RWPE2 (cell line): ENCODE data around the gene STX18.

ENCODE experiments used
- ATAC-seq: fragments of 200-7000 bp; cut with Tn5 transposase; 3 replicates; pipeline ENCODE4 v1.9.1; 2021; ENCODE audit warnings: low read depth
- DNase-seq: peaks from one replicate; pipeline ENCODE4 v3.0.0-alpha.2; 2020; ENCODE audit warnings: low spot score
- H3K27ac ChIP-seq: fragments of 450-650 bp; 2 replicates; pipeline ENCODE4 v1.5.1; 2017; ENCODE audit warnings: mild to moderate bottlenecking; ENCODE audit not compliant: poor library complexity, severe bottlenecking
- H3K27me3 ChIP-seq: fragments of 250-450 bp; sonication (Bioruptor Pico); 2 replicates; pipeline ENCODE4 v1.5.1; 2021; ENCODE audit warnings: mild to moderate bottlenecking, moderate library complexity; ENCODE audit not compliant: insufficient read depth, poor library complexity, severe bottlenecking
- H3K36me3 ChIP-seq: fragments of 250-450 bp; sonication (Bioruptor Pico); 2 replicates; pipeline ENCODE4 v1.5.1; 2020; ENCODE audit warnings: low read depth, mild to moderate bottlenecking, moderate library complexity
- H3K4me1 ChIP-seq: fragments of 250-450 bp; sonication (Bioruptor Pico); 2 replicates; pipeline ENCODE4 v1.5.1; 2021; ENCODE audit warnings: mild to moderate bottlenecking, moderate library complexity; ENCODE audit not compliant: insufficient read depth, poor library complexity, severe bottlenecking
- H3K4me3 ChIP-seq: fragments of 250-450 bp; sonication (Bioruptor Pico); 2 replicates; pipeline ENCODE4 v1.5.1; 2021; ENCODE audit warnings: mild to moderate bottlenecking, moderate library complexity; ENCODE audit not compliant: severe bottlenecking
- H3K9me3 ChIP-seq: fragments of 250-450 bp; sonication (Bioruptor Pico); 2 replicates; pipeline ENCODE4 v1.5.1; 2021; ENCODE audit warnings: mild to moderate bottlenecking, moderate library complexity; ENCODE audit not compliant: severe bottlenecking
- TF ChIP-seq, protein P1 (sequence below): fragments of 450-650 bp; IDR thresholded peaks from one replicate; pipeline ENCODE4 v1.5.1; 2017; ENCODE audit warnings: mild to moderate bottlenecking, moderate library complexity; ENCODE audit not compliant: poor library complexity, severe bottlenecking

Gene STX18

GRCh38 chr4:4388836-4389575, 152.8 kb downstream of the STX18 start:
- Histone ChIP-seq H3K27ac (no peak overlapping the region), H3K9me3 (no peaks in the 10 kb centered on the region), H3K36me3 (no peaks in the 10 kb centered on the region), H3K4me3 (no peak overlapping the region), H3K27me3 (peaks cover 26% of the 10 kb centered on the region), H3K4me1 (peaks cover 11% of the 10 kb centered on the region)
- DNase-seq (no peak), ATAC-seq (no peak)
- TF ChIP-seq, protein P1, sequence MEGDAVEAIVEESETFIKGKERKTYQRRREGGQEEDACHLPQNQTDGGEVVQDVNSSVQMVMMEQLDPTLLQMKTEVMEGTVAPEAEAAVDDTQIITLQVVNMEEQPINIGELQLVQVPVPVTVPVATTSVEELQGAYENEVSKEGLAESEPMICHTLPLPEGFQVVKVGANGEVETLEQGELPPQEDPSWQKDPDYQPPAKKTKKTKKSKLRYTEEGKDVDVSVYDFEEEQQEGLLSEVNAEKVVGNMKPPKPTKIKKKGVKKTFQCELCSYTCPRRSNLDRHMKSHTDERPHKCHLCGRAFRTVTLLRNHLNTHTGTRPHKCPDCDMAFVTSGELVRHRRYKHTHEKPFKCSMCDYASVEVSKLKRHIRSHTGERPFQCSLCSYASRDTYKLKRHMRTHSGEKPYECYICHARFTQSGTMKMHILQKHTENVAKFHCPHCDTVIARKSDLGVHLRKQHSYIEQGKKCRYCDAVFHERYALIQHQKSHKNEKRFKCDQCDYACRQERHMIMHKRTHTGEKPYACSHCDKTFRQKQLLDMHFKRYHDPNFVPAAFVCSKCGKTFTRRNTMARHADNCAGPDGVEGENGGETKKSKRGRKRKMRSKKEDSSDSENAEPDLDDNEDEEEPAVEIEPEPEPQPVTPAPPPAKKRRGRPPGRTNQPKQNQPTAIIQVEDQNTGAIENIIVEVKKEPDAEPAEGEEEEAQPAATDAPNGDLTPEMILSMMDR: no peak

DNA sequence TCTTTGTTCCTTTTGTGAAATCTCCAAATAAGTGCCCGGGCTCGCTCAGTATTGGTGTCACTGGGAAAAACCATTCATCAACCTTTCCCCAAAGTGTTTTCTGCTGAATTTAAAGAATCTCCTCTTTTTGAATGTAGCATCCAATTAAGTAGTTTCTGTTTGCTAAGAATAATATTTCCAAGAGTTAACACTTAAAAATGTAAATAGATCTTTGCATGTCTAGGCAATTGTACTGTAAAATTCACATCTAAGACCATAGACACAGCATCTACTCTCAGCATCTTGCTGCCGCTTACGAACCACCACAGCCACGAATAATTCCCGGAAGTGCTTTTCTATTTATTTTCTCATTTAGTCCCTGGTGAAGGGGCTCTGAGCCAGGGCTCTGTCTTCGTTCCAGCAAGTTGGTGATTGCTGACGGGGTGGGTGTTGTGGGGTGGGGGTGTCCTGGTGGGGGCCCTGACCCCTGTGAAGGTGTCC, 153.5 kb downstream of the STX18 start:
- Histone ChIP-seq H3K27ac (no peak overlapping the region), H3K27me3 (peaks cover 26% of the 10 kb centered on the region), H3K4me3 (no peak overlapping the region), H3K4me1 (peaks cover 10% of the 10 kb centered on the region), H3K9me3 (no peaks in the 10 kb centered on the region), H3K36me3 (no peaks in the 10 kb centered on the region)
- ATAC-seq (no peak), DNase-seq (no peak)
- TF ChIP-seq, protein P1: no peak

- H3K4me1 ChIP-seq: peaks cover 5% of the 10 kb centered on the region
- H3K27ac ChIP-seq: no peak overlapping the region
- no peak for DNase-seq
- H3K9me3 ChIP-seq: no peaks in the 10 kb centered on the region
- TF ChIP-seq, protein P1: no peak
- peak overlapping the region; percentile 39 for H3K4me3 ChIP-seq
- H3K36me3 ChIP-seq: no peaks in the 10 kb centered on the region
- peaks cover 26% of the 10 kb centered on the region for H3K27me3 ChIP-seq
- no peak for ATAC-seq
These were observed 154.1 kb downstream of the STX18 start for GRCh38 chr4:4387531-4388310.

DNA sequence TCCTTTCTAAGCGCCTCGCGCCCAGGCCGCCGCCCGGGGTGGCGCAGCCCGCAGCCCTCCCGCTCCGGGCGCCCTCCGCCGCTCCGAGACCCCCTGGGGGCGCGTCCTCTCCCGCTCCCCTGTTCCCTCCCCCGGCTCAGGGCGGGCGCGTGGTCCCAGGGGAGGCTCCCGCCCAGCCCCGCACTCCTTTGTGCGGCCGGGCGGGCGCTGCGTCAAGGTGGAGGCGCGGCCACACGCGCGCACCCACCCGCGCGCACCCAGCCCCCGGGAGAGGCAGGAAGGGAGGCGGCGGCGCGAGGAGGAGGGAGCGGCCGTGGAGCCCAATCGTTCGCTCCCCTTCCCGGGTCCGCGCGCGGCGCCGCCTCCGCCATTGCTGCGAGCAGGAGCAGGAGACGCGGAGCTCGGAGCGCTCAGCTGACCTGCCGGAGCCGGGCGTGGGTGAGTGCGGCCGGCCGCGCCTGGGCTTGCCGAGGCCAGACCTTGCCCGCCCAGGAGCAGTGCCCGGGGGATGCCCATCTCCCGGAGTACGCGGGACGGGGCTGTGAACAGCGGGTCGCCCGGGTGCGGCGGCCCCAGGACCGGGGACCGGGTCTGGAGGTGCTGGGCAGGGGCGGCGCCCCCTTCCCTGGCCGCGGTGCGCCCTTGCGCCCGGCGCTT, 155.0 kb downstream of the STX18 start, which contains the start of gene NSG1:
TSS of gene NSG1 (plus strand) at position 367 of the 657 bp plus-strand sequence. CDS start 528 bp downstream, outside the sequence.
- Histone ChIP-seq H3K4me1 (no peaks in the 10 kb centered on the region), H3K4me3 (peak within 1 kb of the TSS; percentile 39), H3K27ac (no peak within 1 kb of the TSS), H3K27me3 (peaks cover 26% of the 10 kb centered on the region), H3K9me3 (no peaks in the 10 kb centered on the region), H3K36me3 (no peaks in the 10 kb centered on the region)
- ATAC-seq (peak; percentile 59), DNase-seq (no peak)
- TF ChIP-seq, protein P1: no peak
